ENCODE measurements around the gene FLACC1.

- TF ChIP-seq GATA3 (IDR thresholded peaks at IDR 0.05; ENCODE audit: low read depth, low read length) (no peak), GATA2 (IDR thresholded peaks at IDR 0.05; ENCODE audit: low read depth, low read length) (no peak)
These were observed 49.0 kb upstream of the FLACC1 start for GRCh38 chr2:201406077-201406662.
